SK-N-SH treated with all-trans-retinoic acid at 6 μM for 48 hours (cell line): ENCODE data around the gene RUVBL2.
A peak's percentile ranks its signal among the peaks of the same experiment; 100 is the strongest.

Experiments used
- ATAC-seq: fragments of 200-7000 bp; cut with Tn5 transposase; 3 replicates; pipeline ENCODE4 v1.9.1; 2020; ENCODE audit warnings: mild to moderate bottlenecking, moderate library complexity
- PPARA ChIP-seq: fragments of 250-450 bp; sonication (Bioruptor Pico); IDR thresholded peaks from 2 replicates; pipeline ENCODE4 v1.5.0; 2020; ENCODE audit warnings: mild to moderate bottlenecking, borderline replicate concordance
- ZNF8 ChIP-seq: fragments of 450-650 bp; formaldehyde crosslinking; IDR thresholded peaks from 2 replicates; pipeline ENCODE4 v1.5.0; 2020; ENCODE audit warnings: mild to moderate bottlenecking, moderate library complexity
- TF ChIP-seq, protein P1 (sequence below): fragments of 250-450 bp; sonication (Bioruptor Pico); IDR thresholded peaks from 2 replicates; pipeline ENCODE4 v1.8.0; 2020; ENCODE audit warnings: mild to moderate bottlenecking, moderate library complexity, borderline replicate concordance

The RUVBL2 gene

DNA sequence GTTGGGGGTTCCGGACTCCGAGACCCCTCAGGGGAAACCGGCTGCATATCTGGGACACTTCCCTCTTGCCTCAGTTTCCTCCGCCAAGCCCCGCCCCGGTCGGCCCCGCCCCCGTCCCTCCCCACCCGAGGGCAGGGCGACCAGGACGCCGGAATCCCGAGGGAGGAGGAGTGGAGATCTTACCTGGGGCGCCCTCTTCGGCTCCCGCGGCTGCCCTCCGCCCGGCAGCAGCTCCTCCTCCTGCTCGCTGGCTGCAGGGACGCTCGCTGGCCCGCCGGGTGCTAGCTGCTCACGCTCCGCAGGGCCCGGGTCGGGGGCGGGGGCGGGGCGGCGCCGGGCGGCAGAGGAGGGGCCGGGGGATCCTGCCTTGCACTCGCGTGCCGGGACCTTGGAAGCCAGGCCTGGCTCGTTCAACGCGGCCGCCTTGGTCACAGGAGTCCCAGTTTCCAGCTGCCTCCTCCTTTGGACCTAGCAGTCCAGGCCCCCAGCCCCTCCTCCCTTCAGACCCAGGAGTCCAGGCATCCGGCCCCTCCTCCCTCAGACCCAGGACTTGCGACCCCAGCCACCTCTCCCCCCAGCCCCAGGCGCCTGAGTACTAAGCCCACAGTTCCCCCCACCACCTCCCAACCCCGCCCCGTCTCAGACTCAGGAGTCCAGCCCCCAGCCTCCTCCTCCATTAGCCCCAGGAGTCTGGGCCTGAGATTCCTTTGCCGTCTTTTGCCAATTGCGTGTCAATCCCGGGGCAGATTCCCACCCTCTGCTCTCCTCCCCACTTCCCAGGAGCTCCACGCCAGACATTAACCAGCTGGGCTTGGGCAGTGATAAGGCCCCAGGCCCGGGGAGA lies 71.3 kb downstream of the RUVBL2 start, which contains the start of gene NTF4:
NTF4 (minus strand) TSS at position 51 of the 844 bp plus-strand sequence. CDS start 2,821 bp downstream, outside the sequence.
- peak; percentile 70 for ATAC-seq

More for the DNA sequence above, 71.3 kb downstream of the RUVBL2 start, which contains the start of gene NTF4:
- TF ChIP-seq PPARA (CRISPR knock-in tag) (no peak), ZNF8 (no peak)
- TF ChIP-seq, protein P1, sequence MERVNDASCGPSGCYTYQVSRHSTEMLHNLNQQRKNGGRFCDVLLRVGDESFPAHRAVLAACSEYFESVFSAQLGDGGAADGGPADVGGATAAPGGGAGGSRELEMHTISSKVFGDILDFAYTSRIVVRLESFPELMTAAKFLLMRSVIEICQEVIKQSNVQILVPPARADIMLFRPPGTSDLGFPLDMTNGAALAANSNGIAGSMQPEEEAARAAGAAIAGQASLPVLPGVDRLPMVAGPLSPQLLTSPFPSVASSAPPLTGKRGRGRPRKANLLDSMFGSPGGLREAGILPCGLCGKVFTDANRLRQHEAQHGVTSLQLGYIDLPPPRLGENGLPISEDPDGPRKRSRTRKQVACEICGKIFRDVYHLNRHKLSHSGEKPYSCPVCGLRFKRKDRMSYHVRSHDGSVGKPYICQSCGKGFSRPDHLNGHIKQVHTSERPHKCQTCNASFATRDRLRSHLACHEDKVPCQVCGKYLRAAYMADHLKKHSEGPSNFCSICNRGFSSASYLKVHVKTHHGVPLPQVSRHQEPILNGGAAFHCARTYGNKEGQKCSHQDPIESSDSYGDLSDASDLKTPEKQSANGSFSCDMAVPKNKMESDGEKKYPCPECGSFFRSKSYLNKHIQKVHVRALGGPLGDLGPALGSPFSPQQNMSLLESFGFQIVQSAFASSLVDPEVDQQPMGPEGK (CRISPR knock-in tag): no peak
